ENCODE measurements around the gene ZNF669. TPM values are rescaled to one million over a fixed set of nuclear protein-coding genes. Genes with fewer than 3 reads are reported as not detected.

Gene ZNF669
- polyA plus RNA-seq, 1 experiment: 2.1 TPM

GRCh38 chr1:247113094-247113497 lies 8.9 kb upstream of the ZNF669 start:
- no peak for DNase-seq (ENCODE audit: low read depth)

DNA sequence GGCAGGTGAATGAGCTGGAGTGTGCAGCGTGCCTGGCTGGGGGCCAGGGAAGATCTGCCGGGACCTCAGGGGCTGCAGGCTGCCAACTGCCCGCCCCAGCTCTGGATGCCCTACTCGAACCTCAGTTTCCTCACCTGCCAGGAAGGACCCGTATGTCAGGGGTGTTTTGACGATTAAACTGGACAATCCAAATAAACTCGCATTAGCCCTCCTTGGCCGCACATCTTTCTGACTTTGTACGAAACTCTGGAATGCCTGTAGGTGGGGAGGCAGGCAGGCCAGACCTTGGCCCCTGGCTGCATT lies 8.3 kb upstream of the ZNF669 start:
- TF ChIP-seq, protein P1, sequence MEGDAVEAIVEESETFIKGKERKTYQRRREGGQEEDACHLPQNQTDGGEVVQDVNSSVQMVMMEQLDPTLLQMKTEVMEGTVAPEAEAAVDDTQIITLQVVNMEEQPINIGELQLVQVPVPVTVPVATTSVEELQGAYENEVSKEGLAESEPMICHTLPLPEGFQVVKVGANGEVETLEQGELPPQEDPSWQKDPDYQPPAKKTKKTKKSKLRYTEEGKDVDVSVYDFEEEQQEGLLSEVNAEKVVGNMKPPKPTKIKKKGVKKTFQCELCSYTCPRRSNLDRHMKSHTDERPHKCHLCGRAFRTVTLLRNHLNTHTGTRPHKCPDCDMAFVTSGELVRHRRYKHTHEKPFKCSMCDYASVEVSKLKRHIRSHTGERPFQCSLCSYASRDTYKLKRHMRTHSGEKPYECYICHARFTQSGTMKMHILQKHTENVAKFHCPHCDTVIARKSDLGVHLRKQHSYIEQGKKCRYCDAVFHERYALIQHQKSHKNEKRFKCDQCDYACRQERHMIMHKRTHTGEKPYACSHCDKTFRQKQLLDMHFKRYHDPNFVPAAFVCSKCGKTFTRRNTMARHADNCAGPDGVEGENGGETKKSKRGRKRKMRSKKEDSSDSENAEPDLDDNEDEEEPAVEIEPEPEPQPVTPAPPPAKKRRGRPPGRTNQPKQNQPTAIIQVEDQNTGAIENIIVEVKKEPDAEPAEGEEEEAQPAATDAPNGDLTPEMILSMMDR (IDR thresholded peaks at IDR 0.05; ENCODE audit: insufficient read depth, low read depth, low read length): no peak
- Histone ChIP-seq H3K36me3 (ENCODE audit: control insufficient read depth, insufficient read depth, low read length) (no peaks in the 10 kb centered on the region), H3K27me3 (ENCODE audit: control insufficient read depth, insufficient read depth, low read length) (no peaks in the 10 kb centered on the region), H3K4me3 (ENCODE audit: low read depth, low read length) (peak overlapping the region; percentile 58)
- DNase-seq (ENCODE audit: low read depth): no peak
- ChIA-PET CTCF (no interaction called here), POLR2A (no interaction called here)

More at GRCh38 chr1:247113094-247113497, 8.9 kb upstream of the ZNF669 start:
- CTCF ChIA-PET: no interaction called here
- Histone ChIP-seq H3K4me3 (ENCODE audit: low read depth, low read length) (no peak overlapping the region), H3K27me3 (ENCODE audit: control insufficient read depth, insufficient read depth, low read length) (no peaks in the 10 kb centered on the region), H3K36me3 (ENCODE audit: control insufficient read depth, insufficient read depth, low read length) (no peaks in the 10 kb centered on the region)
- POLR2A ChIA-PET: no interaction called here
- TF ChIP-seq, protein P1 (IDR thresholded peaks at IDR 0.05; ENCODE audit: insufficient read depth, low read depth, low read length): no peak

DNA sequence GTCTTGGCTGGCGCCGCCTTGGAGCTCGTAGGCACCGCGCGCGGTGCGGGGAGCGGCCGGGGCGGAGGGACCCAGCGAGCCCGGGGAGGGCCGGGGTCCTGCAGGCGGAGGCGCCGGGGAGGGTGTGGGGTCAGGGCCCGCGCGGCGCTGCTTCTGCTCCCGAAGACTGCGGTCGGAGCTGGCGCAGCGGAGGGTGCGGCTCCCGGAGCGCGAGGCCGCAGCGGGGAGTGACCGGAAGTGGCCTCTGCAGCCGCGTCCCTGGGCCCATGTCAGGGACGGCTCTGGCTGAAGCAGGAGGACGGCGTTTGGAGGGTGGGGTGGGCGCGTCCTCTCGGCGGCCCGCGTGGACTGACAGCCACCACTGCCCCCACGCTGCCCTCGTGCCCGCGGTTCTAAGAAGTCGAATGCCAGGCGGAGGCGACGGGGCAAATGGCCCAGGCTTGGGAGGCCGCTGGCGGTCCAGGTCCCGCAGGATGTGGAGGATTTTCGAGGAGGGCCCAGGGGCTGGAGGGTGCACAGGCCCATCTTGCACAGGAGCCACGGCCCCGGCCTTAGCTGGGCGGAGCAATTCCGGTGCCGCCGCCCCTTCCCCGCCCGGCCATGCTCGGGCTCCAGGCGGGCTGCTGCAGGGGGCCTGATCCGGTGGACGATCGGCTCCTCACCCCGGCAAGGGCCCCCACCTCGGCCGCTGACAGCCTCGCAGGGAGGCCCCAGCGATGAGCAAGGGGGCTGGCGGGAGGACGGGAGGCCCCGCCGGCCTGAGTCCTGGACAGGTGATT lies 7.7 kb upstream of the ZNF669 start:
- TF ChIP-seq, protein P1 (IDR thresholded peaks at IDR 0.05; ENCODE audit: insufficient read depth, low read depth, low read length): no peak
- ChIA-PET CTCF (no interaction called here), POLR2A (no interaction called here)
- no peaks in the 10 kb centered on the region for H3K36me3 ChIP-seq (ENCODE audit: control insufficient read depth, insufficient read depth, low read length)
- peak overlapping the region; percentile 58 for H3K4me3 ChIP-seq (ENCODE audit: low read depth, low read length)
- DNase-seq (ENCODE audit: low read depth): no peak
- no peaks in the 10 kb centered on the region for H3K27me3 ChIP-seq (ENCODE audit: control insufficient read depth, insufficient read depth, low read length)

DNA sequence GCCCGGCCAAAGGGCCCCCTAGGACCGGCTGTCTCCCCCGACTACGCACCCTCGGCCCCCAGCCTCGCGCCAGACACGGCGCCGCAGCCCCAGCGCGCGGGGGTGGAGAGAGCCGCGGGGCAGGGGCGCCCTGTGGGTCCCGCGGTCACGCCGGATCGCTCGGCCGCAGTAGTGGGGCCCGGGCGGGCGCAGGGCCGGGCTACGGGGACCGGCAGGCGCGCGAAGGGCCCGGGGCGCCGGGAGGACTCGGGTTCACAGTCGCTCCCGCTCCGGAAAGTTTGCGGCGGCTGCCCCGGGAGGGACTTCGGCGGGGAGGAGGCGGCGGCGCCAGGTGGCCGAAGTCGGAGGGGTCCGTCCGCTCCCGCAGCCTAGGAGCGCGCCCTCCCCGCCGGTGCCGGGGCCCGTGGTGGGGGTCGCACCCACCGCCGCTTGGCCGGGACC lies 7.1 kb upstream of the ZNF669 start:
- no peaks in the 10 kb centered on the region for H3K36me3 ChIP-seq (ENCODE audit: control insufficient read depth, insufficient read depth, low read length)
- POLR2A ChIA-PET: no interaction called here
- DNase-seq (ENCODE audit: low read depth): no peak
- CTCF ChIA-PET: no interaction called here
- TF ChIP-seq, protein P1 (IDR thresholded peaks at IDR 0.05; ENCODE audit: insufficient read depth, low read depth, low read length): no peak
- no peaks in the 10 kb centered on the region for H3K27me3 ChIP-seq (ENCODE audit: control insufficient read depth, insufficient read depth, low read length)
- H3K4me3 ChIP-seq (ENCODE audit: low read depth, low read length): peak overlapping the region; percentile 58

GRCh38 chr1:247110627-247111258 lies 6.6 kb upstream of the ZNF669 start:
- POLR2A ChIA-PET: no interaction called here
- Histone ChIP-seq H3K27me3 (ENCODE audit: control insufficient read depth, insufficient read depth, low read length) (no peaks in the 10 kb centered on the region), H3K4me3 (ENCODE audit: low read depth, low read length) (peak overlapping the region; percentile 58), H3K36me3 (ENCODE audit: control insufficient read depth, insufficient read depth, low read length) (no peaks in the 10 kb centered on the region)
- CTCF ChIA-PET: interaction anchor here (1.7 kb wide), 1 partner anchor 8 kb away, joined by 3 read pairs; no protein-coding TSS in a partner anchor
- DNase-seq (ENCODE audit: low read depth): no peak
- TF ChIP-seq, protein P1 (IDR thresholded peaks at IDR 0.05; ENCODE audit: insufficient read depth, low read depth, low read length): no peak
